GM13977 (cell line): Measurements from ENCODE around the gene OSMR.

Source experiments
- DNase-seq: peaks from one replicate; pipeline ENCODE4 v3.0.0; 2012; ENCODE audit warnings: low spot score
- in situ Hi-C: fragments of 300-500 bp; cut with MboI; formaldehyde crosslinking; loops from one replicate; pipeline ENCODE4 v1.12.0; 2022; ENCODE audit warnings: low sequenced_read_pairs, low pct_unique_long_range_greater_than_20kb, mixed read lengths, inconsistent platforms; ENCODE audit not compliant: unreplicated experiment
- TF ChIP-seq, protein P1 (sequence below): IDR thresholded peaks from 2 replicates; pipeline ENCODE4 v1.5.1; 2012; ENCODE audit warnings: mild to moderate bottlenecking, control low read depth; ENCODE audit not compliant: insufficient read depth; ENCODE audit errors: extremely low read depth, missing control alignments

The OSMR gene

DNA sequence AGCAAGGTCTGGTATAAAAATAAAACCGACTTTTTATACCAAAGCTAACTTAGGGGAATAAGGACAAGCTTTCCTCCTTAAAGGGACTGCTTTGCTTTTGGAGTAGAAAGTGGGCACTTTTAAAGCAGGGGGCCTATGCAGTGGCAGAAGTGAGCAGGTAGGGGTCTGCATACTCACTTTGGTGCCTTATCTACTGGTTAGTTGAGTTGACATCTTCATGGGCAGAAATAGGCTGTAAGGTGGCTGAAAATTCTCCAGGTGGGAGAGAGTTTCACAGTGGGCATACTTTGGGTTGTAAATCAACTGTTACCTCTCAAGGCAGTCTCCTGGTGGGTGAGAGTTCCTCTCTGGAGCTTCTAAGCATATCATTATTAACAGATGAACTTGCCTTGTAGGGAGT lies 24.8 kb downstream of the OSMR start:
- TF ChIP-seq, protein P1, sequence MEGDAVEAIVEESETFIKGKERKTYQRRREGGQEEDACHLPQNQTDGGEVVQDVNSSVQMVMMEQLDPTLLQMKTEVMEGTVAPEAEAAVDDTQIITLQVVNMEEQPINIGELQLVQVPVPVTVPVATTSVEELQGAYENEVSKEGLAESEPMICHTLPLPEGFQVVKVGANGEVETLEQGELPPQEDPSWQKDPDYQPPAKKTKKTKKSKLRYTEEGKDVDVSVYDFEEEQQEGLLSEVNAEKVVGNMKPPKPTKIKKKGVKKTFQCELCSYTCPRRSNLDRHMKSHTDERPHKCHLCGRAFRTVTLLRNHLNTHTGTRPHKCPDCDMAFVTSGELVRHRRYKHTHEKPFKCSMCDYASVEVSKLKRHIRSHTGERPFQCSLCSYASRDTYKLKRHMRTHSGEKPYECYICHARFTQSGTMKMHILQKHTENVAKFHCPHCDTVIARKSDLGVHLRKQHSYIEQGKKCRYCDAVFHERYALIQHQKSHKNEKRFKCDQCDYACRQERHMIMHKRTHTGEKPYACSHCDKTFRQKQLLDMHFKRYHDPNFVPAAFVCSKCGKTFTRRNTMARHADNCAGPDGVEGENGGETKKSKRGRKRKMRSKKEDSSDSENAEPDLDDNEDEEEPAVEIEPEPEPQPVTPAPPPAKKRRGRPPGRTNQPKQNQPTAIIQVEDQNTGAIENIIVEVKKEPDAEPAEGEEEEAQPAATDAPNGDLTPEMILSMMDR = no peak
- DNase-seq = no peak
- in situ Hi-C loops = no loop called here

GRCh38 chr5:38871058-38871605 lies 25.3 kb downstream of the OSMR start:
- in situ Hi-C loops = no loop called here
- no peak for DNase-seq
- TF ChIP-seq, protein P1 = no peak

DNA sequence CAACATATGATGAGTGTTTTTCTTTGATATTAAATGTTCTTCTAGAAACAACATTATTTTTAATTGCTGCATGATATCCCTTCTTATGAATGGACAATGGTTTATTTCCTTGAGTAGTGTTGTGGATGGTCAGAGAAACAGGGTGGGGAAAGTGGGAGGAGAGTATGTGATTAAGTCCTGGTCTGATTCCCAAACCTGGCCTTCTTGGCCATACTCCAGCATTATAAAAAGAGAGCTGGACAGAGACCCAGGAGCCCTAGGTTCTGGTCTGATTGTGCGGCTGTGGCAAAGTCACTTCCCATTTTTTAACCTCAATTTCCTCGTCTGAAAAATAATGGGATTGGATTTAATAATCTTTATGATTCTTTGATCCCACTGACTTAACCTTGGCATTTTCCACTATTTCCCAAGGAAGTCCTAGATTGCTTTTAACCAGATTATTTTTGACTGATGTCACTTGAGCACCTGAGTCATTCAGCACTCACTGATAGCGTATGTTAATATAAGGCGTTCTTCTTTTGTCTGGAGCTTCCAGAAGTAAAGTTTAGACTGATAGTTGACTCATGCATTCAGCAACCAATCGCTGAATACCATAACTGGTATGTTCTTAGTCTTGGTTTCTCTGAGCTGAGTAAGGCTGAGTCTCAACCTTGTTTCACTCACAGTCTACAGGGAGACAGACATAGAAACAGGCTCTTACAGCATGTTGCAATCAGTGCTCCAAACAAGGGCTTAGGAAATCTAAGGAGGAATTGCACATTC lies 26.2 kb downstream of the OSMR start:
- TF ChIP-seq, protein P1 = no peak
- in situ Hi-C loops = no loop called here
- DNase-seq = no peak

DNA sequence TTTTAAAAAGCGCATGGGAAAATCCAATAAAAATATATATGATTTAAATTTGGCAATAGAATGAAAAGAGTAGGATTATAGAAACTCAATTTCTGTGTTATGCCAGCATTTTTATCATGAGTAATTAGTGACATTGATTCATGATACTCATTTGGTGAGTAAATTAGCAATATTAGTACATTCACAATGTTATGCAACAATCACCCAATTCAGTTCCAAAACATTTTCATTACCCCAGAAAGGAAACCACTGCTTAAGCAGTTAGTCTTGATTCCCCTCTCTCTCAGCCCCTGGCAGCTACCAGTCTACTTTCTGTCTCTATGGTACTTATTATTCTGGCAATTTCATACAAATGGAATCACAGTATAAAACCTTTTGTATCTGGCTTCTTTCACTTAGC lies 27.0 kb downstream of the OSMR start:
- TF ChIP-seq, protein P1 = no peak
- in situ Hi-C loops = no loop called here
- DNase-seq = no peak

- TF ChIP-seq, protein P1 = no peak
- DNase-seq = no peak
- in situ Hi-C loops = no loop called here
Observed at GRCh38 chr5:38874948-38875456, 29.2 kb downstream of the OSMR start.

DNA sequence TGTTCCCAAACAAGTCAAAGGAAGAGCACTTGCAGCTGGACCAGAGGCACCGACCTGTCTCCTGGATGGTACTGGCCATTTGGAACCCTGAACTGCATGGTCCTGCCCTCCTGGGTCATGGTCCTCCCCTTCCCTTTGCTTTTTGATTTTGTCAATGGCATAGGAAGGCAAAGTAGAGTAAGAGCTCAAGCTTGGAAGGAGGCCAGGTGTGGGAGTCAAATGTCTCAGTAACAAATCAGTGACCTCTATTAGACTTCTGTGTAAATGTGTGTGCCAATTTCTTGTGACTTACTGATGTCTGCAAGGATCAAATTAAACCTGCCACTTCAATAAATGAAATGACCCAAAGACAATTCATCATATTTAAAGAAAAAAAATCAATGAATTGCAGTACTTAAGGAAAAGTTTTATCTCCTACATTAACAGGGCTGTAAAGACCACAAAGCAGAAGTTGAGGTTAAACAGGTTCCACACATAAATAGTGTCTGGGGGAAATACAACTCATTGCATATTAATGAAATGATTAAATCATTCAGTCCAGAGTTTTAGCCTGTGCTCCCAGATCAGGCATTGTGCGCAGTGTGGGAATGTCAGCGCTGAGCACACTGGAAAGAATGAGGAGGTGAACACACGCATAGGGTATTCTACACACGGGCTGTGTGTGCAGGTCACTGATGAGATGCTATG lies 32.7 kb downstream of the OSMR start:
- TF ChIP-seq, protein P1 = no peak
- DNase-seq = no peak
- in situ Hi-C loops = no loop called here
